Tibial nerve (tissue), 4 donors: ENCODE measurements around the gene UGT1A8.
"Not testable (repeated sequence)": the region's sequence is repeated elsewhere in the genome, so short reads cannot be mapped to it uniquely, and the experiment has no call there.

ENCODE experiments used
- EP300 ChIP-seq, 2 donors: sonication (generic); formaldehyde crosslinking; IDR thresholded peaks; one replicate each; pipeline ENCODE4 v1.6.1; 2017; ENCODE audit warnings: antibody characterized with exemption in 2 of 2, mild to moderate bottlenecking in 1 of 2
- POLR2A ChIP-seq, 2 donors: fragments of 450-650 bp; IDR thresholded peaks; one replicate each; pipeline ENCODE4 v1.6.1; 2017; ENCODE audit warnings: antibody characterized with exemption in 2 of 2, mild to moderate bottlenecking in 2 of 2, moderate library complexity in 2 of 2
- TF ChIP-seq, protein P1 (sequence below), 5 experiments: fragments of 200-600 bp in 3 of 5; fragments of 450-650 bp in 2 of 5; sonication (generic) in 3 of 5; IDR thresholded peaks; one replicate each; pipeline ENCODE4 v1.5.1; 2016 to 2019; ENCODE audit warnings: antibody characterized with exemption in 5 of 5, mild to moderate bottlenecking in 3 of 5, moderate library complexity in 2 of 5

DNA sequence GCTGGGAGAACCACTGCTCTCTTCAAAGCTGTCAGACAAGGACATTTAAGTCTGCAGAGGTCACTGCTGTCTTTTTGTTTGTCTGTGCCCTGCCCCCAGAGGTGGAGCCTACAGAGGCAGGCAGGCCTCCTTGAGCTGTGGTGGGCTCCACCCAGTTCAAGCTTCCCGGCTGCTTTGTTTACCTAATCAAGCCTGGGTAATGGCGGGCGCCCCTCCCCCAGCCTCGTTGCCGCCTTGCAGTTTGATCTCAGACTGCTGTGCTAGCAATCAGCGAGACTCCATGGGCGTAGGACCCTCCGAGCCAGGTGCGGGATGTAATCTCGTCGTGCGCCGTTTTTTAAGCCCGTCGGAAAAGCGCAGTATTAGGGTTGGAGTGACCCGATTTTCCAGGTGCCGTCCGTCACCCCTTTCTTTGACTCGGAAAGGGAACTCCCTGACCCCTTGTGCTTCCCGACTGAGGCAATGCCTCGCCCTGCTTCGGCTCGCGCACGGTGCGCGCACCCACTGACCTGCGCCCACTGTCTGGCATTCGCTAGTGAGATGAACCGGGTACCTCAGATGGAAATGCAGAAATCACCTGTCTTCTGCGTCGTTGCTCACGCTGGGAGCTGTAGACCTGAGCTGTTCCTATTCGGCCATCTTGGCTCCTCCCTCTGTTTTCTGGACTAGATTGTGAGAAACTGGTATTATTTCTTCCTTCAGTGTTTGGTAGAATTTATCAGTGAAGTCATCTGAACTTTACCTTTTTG is 34.0 kb upstream of the UGT1A8 start:
- TF ChIP-seq, protein P1, sequence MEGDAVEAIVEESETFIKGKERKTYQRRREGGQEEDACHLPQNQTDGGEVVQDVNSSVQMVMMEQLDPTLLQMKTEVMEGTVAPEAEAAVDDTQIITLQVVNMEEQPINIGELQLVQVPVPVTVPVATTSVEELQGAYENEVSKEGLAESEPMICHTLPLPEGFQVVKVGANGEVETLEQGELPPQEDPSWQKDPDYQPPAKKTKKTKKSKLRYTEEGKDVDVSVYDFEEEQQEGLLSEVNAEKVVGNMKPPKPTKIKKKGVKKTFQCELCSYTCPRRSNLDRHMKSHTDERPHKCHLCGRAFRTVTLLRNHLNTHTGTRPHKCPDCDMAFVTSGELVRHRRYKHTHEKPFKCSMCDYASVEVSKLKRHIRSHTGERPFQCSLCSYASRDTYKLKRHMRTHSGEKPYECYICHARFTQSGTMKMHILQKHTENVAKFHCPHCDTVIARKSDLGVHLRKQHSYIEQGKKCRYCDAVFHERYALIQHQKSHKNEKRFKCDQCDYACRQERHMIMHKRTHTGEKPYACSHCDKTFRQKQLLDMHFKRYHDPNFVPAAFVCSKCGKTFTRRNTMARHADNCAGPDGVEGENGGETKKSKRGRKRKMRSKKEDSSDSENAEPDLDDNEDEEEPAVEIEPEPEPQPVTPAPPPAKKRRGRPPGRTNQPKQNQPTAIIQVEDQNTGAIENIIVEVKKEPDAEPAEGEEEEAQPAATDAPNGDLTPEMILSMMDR (IDR thresholded peaks at IDR 0.05), result not testable (repeated sequence)
- TF ChIP-seq EP300, POLR2A (IDR thresholded peaks at IDR 0.05): not testable (repeated sequence)
